TTC549 (cell line): ENCODE results near the gene MYBPC2.

Experiments
- FAIRE-seq: peaks from 2 replicates; lab custom pipeline; 2012; peaks lifted over from hg19 to GRCh38; lab: Jason Lieb, UNC

Gene MYBPC2

GRCh38 chr19:50500753-50501151 is 68.1 kb downstream of the MYBPC2 start:
- no peak for FAIRE-seq

GRCh38 chr19:50501186-50501567 is 68.5 kb downstream of the MYBPC2 start:
- no peak for FAIRE-seq

- FAIRE-seq: no peak
Observed at GRCh38 chr19:50501568-50502475, 69.1 kb downstream of the MYBPC2 start.

- no peak for FAIRE-seq
Observed at GRCh38 chr19:50505856-50506611, 73.3 kb downstream of the MYBPC2 start.

- FAIRE-seq: no peak
Observed at GRCh38 chr19:50506700-50507099, 74.0 kb downstream of the MYBPC2 start.

GRCh38 chr19:50507376-50507775 is 74.7 kb downstream of the MYBPC2 start:
- no peak for FAIRE-seq

GRCh38 chr19:50508843-50509190 is 76.1 kb downstream of the MYBPC2 start:
- FAIRE-seq: no peak

- no peak for FAIRE-seq
Observed at GRCh38 chr19:50509366-50509765, 76.7 kb downstream of the MYBPC2 start.

- no peak for FAIRE-seq
Observed at GRCh38 chr19:50510121-50510670, 77.5 kb downstream of the MYBPC2 start.

- no peak for FAIRE-seq
Observed at GRCh38 chr19:50510700-50511068, 78.0 kb downstream of the MYBPC2 start.

GRCh38 chr19:50511069-50511822 is 78.6 kb downstream of the MYBPC2 start, which contains the start of gene JOSD2:
TSS of gene JOSD2 (minus strand) at chr19:50511191. CDS start at chr19:50510431, 760 bp downstream.
- peak; percentile 97 for FAIRE-seq

- FAIRE-seq: no peak
Observed at GRCh38 chr19:50512112-50512998, 79.7 kb downstream of the MYBPC2 start.

- FAIRE-seq: no peak
Observed at GRCh38 chr19:50512999-50513745, 80.5 kb downstream of the MYBPC2 start.

GRCh38 chr19:50513746-50514345 is 81.2 kb downstream of the MYBPC2 start, which contains the start of gene ASPDH:
TSS of gene ASPDH (minus strand) at chr19:50513913. CDS start at chr19:50513823, 90 bp downstream.
- no peak for FAIRE-seq

- FAIRE-seq: no peak
Observed at GRCh38 chr19:50514346-50515167, 81.9 kb downstream of the MYBPC2 start.

- FAIRE-seq: no peak
Observed at GRCh38 chr19:50515168-50515561, 82.5 kb downstream of the MYBPC2 start.
